HL-60 (cell line): ENCODE results near the gene CACNA1C.
A peak's percentile ranks its signal among the peaks of the same experiment; 100 is the strongest.

Experiments used
- DNase-seq, 2 experiments: peaks; one replicate each; pipeline ENCODE4 v3.0.0-alpha.2; 2010 to 2020; ENCODE audit warnings: low read depth in 1 of 2, low spot score in 1 of 2
- H3K27ac ChIP-seq: fragments of 250-450 bp; sonication (Bioruptor Pico); replicated peaks from 2 replicates; pipeline ENCODE4 v1.5.1; 2020; ENCODE audit warnings: mild to moderate bottlenecking, moderate library complexity
- H3K27me3 ChIP-seq: fragments of 250-450 bp; sonication (Bioruptor Pico); 2 replicates; pipeline ENCODE4 v1.5.1; 2021; ENCODE audit warnings: mild to moderate bottlenecking, moderate library complexity; ENCODE audit not compliant: insufficient read depth, poor library complexity, severe bottlenecking
- H3K4me3 ChIP-seq: replicated peaks from 2 replicates; pipeline ENCODE4 v1.5.1; 2011; ENCODE audit warnings: mild to moderate bottlenecking, control low read depth, low read length; ENCODE audit not compliant: insufficient read depth
- GABPA ChIP-seq: IDR thresholded peaks from 2 replicates; pipeline ENCODE4 v1.6.1; 2012; ENCODE audit warnings: low read depth
- POLR2AphosphoS5 ChIP-seq: IDR thresholded peaks from 2 replicates; pipeline ENCODE4 v1.6.1; 2012; ENCODE audit warnings: low read depth
- SPI1 ChIP-seq: IDR thresholded peaks from 2 replicates; pipeline ENCODE4 v1.6.1; 2012; ENCODE audit warnings: low read depth, mild to moderate bottlenecking, borderline replicate concordance
- TF ChIP-seq, protein P1 (sequence below): IDR thresholded peaks from 2 replicates; pipeline ENCODE4 v1.6.1; 2012; ENCODE audit warnings: low read depth; ENCODE audit not compliant: insufficient replicate concordance
- TF ChIP-seq, protein P2 (sequence below): IDR thresholded peaks from one replicate; pipeline ENCODE4 v1.5.1; 2011; ENCODE audit warnings: low read length, control low read depth, inconsistent platforms; ENCODE audit not compliant: insufficient read depth

Gene CACNA1C

DNA sequence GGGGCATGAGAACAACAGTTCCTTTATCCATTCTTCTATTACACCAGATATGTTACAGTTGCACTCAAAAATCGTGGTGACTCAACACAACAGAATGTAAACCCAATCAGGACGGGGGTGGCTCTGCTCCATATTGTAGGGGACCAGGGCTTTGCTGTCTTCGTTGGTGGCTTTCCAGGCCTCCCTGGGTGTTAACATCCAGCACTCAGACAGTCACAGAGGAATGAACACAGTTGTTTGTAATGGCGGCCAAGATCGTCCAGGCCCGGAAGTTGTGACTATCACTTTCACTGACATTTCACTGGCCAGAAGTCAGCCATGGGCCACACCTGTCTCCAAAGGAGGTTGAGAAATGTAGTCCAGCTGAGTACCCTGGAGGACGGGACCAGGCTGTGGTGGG, 204.1 kb downstream of the CACNA1C start:
- H3K27me3 ChIP-seq, result no peaks in the 10 kb centered on the region
- no peak for TF ChIP-seq POLR2AphosphoS5
- TF ChIP-seq, protein P1, sequence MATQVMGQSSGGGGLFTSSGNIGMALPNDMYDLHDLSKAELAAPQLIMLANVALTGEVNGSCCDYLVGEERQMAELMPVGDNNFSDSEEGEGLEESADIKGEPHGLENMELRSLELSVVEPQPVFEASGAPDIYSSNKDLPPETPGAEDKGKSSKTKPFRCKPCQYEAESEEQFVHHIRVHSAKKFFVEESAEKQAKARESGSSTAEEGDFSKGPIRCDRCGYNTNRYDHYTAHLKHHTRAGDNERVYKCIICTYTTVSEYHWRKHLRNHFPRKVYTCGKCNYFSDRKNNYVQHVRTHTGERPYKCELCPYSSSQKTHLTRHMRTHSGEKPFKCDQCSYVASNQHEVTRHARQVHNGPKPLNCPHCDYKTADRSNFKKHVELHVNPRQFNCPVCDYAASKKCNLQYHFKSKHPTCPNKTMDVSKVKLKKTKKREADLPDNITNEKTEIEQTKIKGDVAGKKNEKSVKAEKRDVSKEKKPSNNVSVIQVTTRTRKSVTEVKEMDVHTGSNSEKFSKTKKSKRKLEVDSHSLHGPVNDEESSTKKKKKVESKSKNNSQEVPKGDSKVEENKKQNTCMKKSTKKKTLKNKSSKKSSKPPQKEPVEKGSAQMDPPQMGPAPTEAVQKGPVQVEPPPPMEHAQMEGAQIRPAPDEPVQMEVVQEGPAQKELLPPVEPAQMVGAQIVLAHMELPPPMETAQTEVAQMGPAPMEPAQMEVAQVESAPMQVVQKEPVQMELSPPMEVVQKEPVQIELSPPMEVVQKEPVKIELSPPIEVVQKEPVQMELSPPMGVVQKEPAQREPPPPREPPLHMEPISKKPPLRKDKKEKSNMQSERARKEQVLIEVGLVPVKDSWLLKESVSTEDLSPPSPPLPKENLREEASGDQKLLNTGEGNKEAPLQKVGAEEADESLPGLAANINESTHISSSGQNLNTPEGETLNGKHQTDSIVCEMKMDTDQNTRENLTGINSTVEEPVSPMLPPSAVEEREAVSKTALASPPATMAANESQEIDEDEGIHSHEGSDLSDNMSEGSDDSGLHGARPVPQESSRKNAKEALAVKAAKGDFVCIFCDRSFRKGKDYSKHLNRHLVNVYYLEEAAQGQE, result no peak
- no peak for TF ChIP-seq SPI1
- TF ChIP-seq, protein P2, sequence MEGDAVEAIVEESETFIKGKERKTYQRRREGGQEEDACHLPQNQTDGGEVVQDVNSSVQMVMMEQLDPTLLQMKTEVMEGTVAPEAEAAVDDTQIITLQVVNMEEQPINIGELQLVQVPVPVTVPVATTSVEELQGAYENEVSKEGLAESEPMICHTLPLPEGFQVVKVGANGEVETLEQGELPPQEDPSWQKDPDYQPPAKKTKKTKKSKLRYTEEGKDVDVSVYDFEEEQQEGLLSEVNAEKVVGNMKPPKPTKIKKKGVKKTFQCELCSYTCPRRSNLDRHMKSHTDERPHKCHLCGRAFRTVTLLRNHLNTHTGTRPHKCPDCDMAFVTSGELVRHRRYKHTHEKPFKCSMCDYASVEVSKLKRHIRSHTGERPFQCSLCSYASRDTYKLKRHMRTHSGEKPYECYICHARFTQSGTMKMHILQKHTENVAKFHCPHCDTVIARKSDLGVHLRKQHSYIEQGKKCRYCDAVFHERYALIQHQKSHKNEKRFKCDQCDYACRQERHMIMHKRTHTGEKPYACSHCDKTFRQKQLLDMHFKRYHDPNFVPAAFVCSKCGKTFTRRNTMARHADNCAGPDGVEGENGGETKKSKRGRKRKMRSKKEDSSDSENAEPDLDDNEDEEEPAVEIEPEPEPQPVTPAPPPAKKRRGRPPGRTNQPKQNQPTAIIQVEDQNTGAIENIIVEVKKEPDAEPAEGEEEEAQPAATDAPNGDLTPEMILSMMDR, result no peak
- no peak for TF ChIP-seq GABPA
- DNase-seq, result no peak
- H3K27ac ChIP-seq, result no peak overlapping the region
- H3K4me3 ChIP-seq, result no peak overlapping the region

DNA sequence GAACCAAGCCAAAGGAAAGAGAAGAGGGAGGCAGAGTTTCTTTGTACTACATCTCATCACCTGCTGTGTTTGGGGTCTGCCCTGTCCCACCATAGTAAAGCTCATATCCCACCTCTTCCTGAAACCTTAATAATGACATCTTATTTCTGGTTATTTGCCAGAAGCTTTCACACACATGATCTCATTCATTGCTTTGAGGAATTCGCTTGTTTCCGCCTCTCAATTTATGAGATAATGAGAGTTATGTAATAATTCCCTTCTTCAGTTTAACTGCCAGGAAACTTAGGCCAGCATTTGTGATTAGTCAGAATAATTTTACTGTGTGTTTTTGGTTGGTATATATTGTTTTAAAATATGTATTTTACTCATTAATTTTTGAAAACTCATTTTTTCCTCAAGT, 205.2 kb downstream of the CACNA1C start:
- DNase-seq, result peak in 1 of 2 experiments; percentile 27
- H3K4me3 ChIP-seq, result no peak overlapping the region
- H3K27ac ChIP-seq, result peak overlapping the region; percentile 58
- TF ChIP-seq, protein P1, result no peak
- TF ChIP-seq GABPA (no peak), SPI1 (no peak)
- H3K27me3 ChIP-seq, result no peaks in the 10 kb centered on the region

DNA sequence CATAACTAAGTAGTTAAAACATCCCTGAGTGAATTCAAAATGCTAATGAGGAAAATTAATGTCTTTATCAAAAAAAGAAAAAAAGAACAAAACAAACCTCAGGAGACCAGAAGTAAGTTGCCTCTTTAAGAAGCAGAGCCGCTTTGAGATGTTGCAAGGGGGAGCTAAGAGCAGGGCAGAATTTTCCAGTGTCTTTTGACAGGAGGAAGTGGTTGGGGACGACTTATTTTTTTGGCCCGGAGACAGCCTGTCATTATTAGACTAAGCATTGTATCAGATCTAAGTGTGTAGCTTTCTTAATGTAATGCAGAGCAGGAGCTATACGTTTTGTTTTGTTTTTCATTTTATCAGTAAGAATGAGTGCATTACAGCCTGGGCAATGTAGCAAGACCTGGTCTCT, 206.6 kb downstream of the CACNA1C start:
- DNase-seq, result peak; percentile 75 to 85
- peak overlapping the region; percentile 58 for H3K27ac ChIP-seq
- no peak overlapping the region for H3K4me3 ChIP-seq
- TF ChIP-seq SPI1, result peak; percentile 92
- TF ChIP-seq, protein P1, result no peak
- TF ChIP-seq, protein P2, result no peak
- no peak; the same call in 1 of the 2 replicates for TF ChIP-seq GABPA
- TF ChIP-seq POLR2AphosphoS5, result peak; percentile 33; the same call in 1 of the 2 replicates
- H3K27me3 ChIP-seq, result no peaks in the 10 kb centered on the region

DNA sequence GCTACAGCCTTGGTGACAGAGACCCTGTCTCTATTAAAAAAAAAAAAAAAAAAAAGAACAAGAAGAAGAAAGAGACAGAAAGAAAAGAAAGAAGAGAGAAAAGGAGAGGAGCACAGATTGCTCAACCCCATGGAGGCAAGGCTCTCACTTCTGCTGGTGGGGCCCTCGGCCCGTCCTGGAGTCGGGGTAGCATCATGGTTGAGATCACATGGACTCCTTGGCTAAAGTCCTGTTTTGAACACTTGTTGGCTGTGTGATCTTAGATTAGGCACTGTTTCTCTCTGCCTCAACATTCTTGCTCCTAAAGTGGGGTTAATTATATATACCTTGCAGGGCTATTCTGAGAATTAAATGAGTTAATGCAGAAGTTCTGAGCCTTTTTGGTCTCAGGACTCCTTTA, 207.7 kb downstream of the CACNA1C start:
- no peaks in the 10 kb centered on the region for H3K27me3 ChIP-seq
- DNase-seq, result no peak
- no peak for TF ChIP-seq SPI1
- TF ChIP-seq GABPA, result no peak
- TF ChIP-seq, protein P1, result no peak
- TF ChIP-seq POLR2AphosphoS5, result no peak
- TF ChIP-seq, protein P2, result no peak
- peak overlapping the region; percentile 24; the same call in 1 of the 2 replicates for H3K27ac ChIP-seq
- H3K4me3 ChIP-seq, result no peak overlapping the region
